Prostate gland (tissue), 2 donors: ENCODE measurements around the gene PCK1. TPM values are rescaled to one million over a fixed set of nuclear protein-coding genes. Genes with fewer than 3 reads are reported as not detected.

Experiments used
- DNase-seq: peaks from one replicate; pipeline ENCODE4 v3.0.0-alpha.2; 2019; ENCODE audit warnings: low spot score
- H3K27ac ChIP-seq, 2 donors: fragments of 200-600 bp; sonication (generic); 2 replicates each; pipeline ENCODE4 v1.5.1; 2017 to 2019
- H3K27me3 ChIP-seq: fragments of 200-600 bp; sonication (generic); replicated peaks from 2 replicates; pipeline ENCODE4 v1.5.1; 2019; ENCODE audit not compliant: insufficient read depth
- H3K36me3 ChIP-seq, 2 donors: fragments of 200-600 bp; sonication (generic); 1 replicate in 1 of 2; 2 replicates in 1 of 2; pipeline versions ENCODE4 v1.5.1 to v1.8.1; 2017 to 2019
- H3K4me1 ChIP-seq: fragments of 200-600 bp; sonication (generic); replicated peaks from 2 replicates; pipeline ENCODE4 v1.5.1; 2019
- H3K4me3 ChIP-seq, 2 donors: fragments of 200-600 bp; sonication (generic); 2 replicates each; pipeline ENCODE4 v1.5.1; 2017 to 2019
- H3K9me3 ChIP-seq: fragments of 200-600 bp; sonication (generic); 2 replicates; pipeline ENCODE4 v1.5.1; 2017
- CTCF ChIP-seq, 4 experiments: fragments of 200-600 bp in 2 of 4; fragments of 450-650 bp in 2 of 4; sonication (generic) in 2 of 4; IDR thresholded peaks; 1 replicate in 3 of 4; 2 replicates in 1 of 4; pipeline ENCODE4 v1.5.1; 2016 to 2019; ENCODE audit warnings: antibody characterized with exemption in 4 of 4, mild to moderate bottlenecking in 2 of 4, moderate library complexity in 2 of 4
- POLR2A ChIP-seq: fragments of 450-650 bp; IDR thresholded peaks from one replicate; pipeline ENCODE4 v1.6.1; 2016; ENCODE audit warnings: antibody characterized with exemption, mild to moderate bottlenecking
- POLR2AphosphoS5 ChIP-seq: sonication (generic); formaldehyde crosslinking; IDR thresholded peaks from one replicate; pipeline ENCODE4 v1.6.1; 2017; ENCODE audit warnings: antibody characterized with exemption
- WGBS: methylation state at CpG from one replicate; pipeline ENCODE4 v1.1.5; 2018; 5-methylcytosine and 5-hydroxymethylcytosine counted together
- intact Hi-C: fragments of 100-400 bp; cut with DNase I; formaldehyde crosslinking; loops from one replicate; pipeline ENCODE4 v1.14.2; 2022
- total RNA-seq, 2 donors: library from RNA; depleted of rRNA; stranded (reverse); fragments of >200 nt; gene quantifications; one replicate each; pipeline ENCODE4 v1.1.0, GENCODE V29; 2016

PCK1 gene
- total RNA-seq, 2 donors from 2014 or later = 0.68 TPM; not detected in 1

GRCh38 chr20:57613481-57613921 is 52.6 kb downstream of the PCK1 start:
- Histone ChIP-seq H3K27me3 (no peaks in the 10 kb centered on the region), H3K9me3 (no peaks in the 10 kb centered on the region), H3K36me3 (no peaks in the 10 kb centered on the region), H3K4me1 (no peaks in the 10 kb centered on the region), H3K4me3 (no peak overlapping the region), H3K27ac (no peak overlapping the region)
- WGBS = 90% methylated on average over 12 of the region's 12 CpGs
- intact Hi-C loops = no loop called here
- TF ChIP-seq CTCF (IDR thresholded peaks at IDR 0.05) = no peak
- no peak for TF ChIP-seq POLR2AphosphoS5
- TF ChIP-seq POLR2A = no peak
- DNase-seq = no peak

GRCh38 chr20:57614490-57615444 is 53.9 kb downstream of the PCK1 start:
- Histone ChIP-seq H3K4me1 (no peaks in the 10 kb centered on the region), H3K4me3 (no peak overlapping the region), H3K36me3 (no peaks in the 10 kb centered on the region), H3K27ac (no peak overlapping the region), H3K9me3 (no peaks in the 10 kb centered on the region), H3K27me3 (no peaks in the 10 kb centered on the region)
- TF ChIP-seq POLR2AphosphoS5 (no peak), POLR2A (no peak), CTCF (IDR thresholded peaks at IDR 0.05) (no peak)
- no peak for DNase-seq
- WGBS = 90% methylated on average over 15 of the region's 16 CpGs
- intact Hi-C loops = no loop called here

DNA sequence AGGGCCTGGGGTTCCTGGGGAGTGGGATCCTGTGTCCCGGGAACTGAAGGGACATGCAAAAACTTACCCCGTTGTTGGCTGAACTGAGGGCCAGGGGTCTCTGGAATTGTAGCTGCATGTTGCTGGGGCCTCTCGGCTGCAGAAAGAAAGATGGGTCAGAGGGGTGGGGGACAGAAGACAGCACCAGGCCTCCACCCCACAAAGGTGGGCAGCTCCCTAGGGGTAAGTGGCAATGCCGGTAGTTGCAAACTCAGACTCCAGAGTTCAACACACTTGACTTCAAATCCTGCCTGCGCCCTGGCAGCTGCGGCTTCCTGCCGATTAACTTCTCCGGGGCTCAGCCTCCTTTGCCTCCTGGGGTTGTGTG is 54.5 kb downstream of the PCK1 start:
- H3K4me3 ChIP-seq = no peak overlapping the region
- no peaks in the 10 kb centered on the region for H3K36me3 ChIP-seq
- no peaks in the 10 kb centered on the region for H3K9me3 ChIP-seq
- 87% methylated on average over 8 of the region's 8 CpGs for WGBS
- no peaks in the 10 kb centered on the region for H3K27me3 ChIP-seq
- intact Hi-C loops = no loop called here
- TF ChIP-seq POLR2A = no peak
- no peak for TF ChIP-seq CTCF (IDR thresholded peaks at IDR 0.05)
- no peaks in the 10 kb centered on the region for H3K4me1 ChIP-seq
- DNase-seq = no peak
- no peak overlapping the region for H3K27ac ChIP-seq

GRCh38 chr20:57616143-57616951 is 55.4 kb downstream of the PCK1 start:
- Histone ChIP-seq H3K9me3 (no peaks in the 10 kb centered on the region), H3K27ac (no peak overlapping the region), H3K4me1 (no peaks in the 10 kb centered on the region), H3K36me3 (no peaks in the 10 kb centered on the region), H3K4me3 (no peak overlapping the region), H3K27me3 (no peaks in the 10 kb centered on the region)
- intact Hi-C loops = no loop called here
- 87% methylated on average over 19 of the region's 20 CpGs for WGBS
- no peak for DNase-seq
- no peak for TF ChIP-seq POLR2AphosphoS5
- TF ChIP-seq CTCF (IDR thresholded peaks at IDR 0.05) = no peak
- TF ChIP-seq POLR2A = no peak
